GM18508 (cell line): ENCODE measurements around the gene TARDBP.
"Not testable (repeated sequence)": the region's sequence is repeated elsewhere in the genome, so short reads cannot be mapped to it uniquely, and the experiment has no call there.

Source experiments
- ATAC-seq: cut with Tn5 transposase; IDR thresholded peaks from one replicate; pipeline ENCODE4 v1.9.1; 2021; ENCODE audit warnings: moderate number of reproducible peaks; ENCODE audit not compliant: insufficient read depth, unreplicated experiment

Gene TARDBP

GRCh38 chr1:11041048-11041447, 28.6 kb downstream of the TARDBP start:
- ATAC-seq = no peak

GRCh38 chr1:11042065-11042464, 29.6 kb downstream of the TARDBP start:
- no peak for ATAC-seq

GRCh38 chr1:11042995-11043874, 30.8 kb downstream of the TARDBP start:
- ATAC-seq = no peak

DNA sequence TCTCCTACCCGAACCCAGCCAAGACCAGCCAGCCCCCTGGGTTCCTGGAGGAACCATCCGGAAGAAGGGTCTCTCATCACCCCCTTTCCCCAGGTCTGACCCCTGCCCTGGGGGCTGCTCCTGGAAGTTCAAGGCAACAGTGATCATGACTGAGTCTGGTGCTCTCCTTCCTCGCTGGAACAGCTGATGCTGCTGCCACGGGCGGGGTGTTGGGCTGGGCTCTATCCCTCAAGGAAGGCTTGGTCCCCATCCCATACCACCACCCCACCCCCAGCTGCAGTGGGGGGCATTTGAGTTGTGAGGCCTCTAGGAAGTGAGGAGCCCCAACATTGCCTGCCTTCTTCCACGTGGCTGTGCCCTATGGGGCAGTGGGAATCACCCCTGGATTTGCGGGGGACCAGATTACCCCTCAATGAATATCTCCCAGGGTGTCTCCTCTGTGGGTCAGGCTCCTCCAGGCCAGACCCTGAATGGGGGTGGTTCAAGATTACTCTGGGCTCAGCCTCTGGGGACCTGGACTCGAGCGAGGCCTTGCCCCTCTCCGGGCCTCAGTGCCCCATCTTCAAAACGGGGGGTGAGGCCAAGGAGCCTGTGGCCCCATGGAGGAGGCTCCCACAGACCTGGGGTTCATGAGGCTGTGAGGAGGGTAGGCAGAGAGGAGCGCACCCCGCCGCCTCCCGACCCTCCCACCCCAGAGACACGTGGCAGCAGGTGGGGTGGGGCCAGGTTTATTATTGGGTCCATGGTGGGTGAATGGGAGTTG, 31.8 kb downstream of the TARDBP start:
- no peak for ATAC-seq

DNA sequence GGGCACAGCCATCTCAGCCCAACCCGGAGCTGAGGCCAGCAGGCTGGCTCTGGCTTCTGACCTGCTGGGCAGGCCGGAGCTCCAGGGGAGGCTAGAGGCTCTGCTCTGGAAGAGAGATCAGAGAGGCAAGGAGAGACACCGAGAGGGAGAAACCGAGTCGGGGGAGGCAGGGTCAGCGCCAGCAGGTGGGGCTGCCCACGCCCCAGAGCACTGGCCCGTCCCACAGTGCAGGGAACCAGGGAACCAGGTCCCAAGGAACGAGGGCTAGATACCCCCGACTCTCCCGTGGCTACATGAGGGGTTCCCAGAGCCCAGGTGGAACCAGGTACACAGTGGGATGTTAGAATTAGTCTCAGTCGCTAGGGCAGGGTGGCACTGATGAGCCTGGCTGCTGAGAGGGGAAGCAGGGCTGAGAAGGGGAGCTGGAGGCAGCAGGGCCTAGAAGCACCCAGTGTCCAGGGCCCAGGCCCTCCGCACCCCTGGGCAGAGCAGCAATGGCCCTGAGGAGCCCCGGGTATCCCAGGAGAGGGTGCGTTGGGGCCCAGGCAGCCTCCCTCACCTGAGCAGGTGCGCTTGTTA, 32.5 kb downstream of the TARDBP start:
- no peak for ATAC-seq

GRCh38 chr1:11045428-11046269, 33.2 kb downstream of the TARDBP start:
- ATAC-seq = no peak

GRCh38 chr1:11046270-11046566, 33.8 kb downstream of the TARDBP start:
- ATAC-seq = no peak

DNA sequence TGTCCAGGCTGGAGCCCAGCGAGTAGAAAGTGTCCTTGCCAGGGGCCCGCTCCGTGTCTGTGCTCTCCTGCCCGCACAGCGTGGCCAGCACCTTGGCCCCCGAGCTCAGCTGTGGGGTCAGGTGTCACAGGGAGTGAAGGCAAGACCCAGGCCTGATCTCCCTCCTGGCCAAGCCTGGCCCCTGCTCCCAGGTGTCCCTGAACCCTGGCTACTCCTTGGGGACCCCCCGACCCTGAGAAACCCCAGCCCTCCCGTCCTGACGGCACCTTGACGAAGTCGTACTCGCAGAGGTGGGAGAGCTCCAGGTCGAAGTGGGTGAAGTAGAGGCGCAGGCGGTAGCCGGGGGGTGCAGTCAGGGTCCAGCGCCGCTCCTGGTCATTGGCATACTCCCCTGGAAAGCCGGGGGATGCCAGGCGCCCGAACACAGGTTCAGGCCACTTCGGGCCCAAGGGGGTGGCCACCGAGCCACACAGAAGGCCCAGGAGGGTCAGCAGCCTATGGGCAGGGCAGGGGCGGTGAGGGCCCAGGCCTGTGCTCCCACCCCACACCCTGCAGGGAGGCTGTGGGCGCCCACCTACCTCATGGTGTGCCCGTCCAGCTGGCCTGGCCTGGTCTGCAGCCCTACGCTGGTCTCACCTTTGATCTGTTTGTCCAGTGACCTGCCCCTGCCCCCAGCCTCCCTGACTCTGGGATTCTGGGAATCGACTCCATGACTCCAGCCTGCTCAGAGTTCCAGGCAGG, 34.3 kb downstream of the TARDBP start, which contains the start of gene MASP2:
Gene MASP2, minus strand, starts transcription at position 615 of the 741 bp plus-strand sequence. Its CDS starts 32 bp downstream, at position 583.
- no peak for ATAC-seq

DNA sequence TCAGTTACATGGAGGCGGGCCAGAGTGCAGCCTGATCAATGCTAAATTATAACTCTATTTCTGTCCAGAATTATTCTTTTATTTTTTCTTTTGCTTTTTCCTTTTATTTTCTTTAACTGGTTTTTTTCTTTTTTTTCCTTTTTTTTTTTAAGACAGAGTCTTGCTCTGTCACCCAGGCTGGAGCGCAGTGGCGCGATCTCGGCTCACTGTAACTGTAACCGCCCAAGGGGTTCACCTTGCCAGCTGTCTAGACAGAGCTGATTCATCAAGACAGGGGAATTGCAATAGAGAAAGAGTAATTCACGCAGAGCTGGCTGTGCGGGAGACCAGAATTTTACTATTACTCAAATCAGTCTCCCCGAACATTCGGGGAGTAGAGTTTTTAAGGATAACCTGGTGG, 38.7 kb downstream of the TARDBP start:
- not testable (repeated sequence) for ATAC-seq

GRCh38 chr1:11051781-11052511, 39.5 kb downstream of the TARDBP start:
- no peak for ATAC-seq

DNA sequence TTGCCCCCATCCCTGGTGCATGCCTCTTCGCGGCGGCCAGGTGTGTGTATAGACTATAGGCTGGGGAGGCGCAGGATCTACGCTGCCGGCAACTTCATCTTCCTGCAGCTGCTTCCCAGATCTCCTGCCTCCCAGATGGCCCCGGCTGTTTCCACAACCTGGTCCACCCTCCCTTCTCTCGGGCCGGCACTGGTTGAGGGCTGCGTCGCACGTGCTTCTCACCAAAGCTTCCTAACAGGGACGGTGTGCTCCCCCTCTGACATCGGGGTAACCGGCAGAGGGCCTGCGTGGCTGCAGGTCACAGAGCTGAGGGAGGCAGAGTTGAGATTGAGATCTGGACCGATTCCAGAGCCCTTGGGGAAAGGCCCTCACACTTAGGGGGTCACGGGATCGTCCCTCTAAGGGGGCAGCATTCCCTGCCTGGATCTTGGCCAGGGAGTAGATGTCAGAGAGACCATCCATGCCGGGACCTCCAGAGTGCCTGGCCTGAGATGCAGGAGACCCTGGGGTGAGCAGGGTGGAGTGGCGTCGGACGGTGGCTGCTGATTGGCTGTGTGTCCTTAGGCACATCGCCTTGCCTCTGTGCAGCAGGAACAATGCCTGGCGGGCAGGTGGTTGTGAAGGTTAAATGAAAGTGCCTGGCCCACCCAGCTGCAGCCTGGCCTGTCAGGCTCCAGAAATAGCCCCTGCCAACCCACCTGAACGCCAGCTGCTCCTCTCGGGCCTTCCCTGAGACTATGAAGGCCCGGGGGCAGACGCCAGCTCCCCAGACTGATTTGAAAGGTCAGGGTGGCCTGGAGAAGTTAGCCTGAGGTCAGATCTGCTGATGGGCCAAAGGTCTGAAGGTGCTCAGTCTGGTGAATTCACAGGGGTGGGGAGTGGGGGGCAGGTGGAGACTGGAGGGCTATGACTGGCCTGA, 40.6 kb downstream of the TARDBP start:
- no peak for ATAC-seq

DNA sequence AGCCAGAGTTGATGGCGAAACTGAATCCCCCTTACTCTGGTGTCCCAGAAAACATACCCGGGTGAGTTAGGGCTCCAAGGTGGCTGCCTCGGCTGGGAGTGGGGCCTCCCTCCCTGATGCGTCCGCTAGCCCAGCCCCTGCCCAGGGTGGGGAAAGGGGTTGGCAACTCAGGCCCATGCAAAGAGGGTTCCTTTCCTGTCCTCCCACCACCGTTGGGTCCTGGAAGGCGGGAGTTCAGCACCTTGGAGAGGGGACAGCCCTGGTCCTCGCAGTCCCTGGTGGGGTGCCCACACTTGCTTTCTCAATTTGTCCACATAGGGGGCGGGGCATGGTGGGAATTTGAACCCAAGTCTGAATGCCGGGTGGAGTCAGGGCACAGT, 41.3 kb downstream of the TARDBP start:
- no peak for ATAC-seq

GRCh38 chr1:11054181-11054580, 41.7 kb downstream of the TARDBP start:
- no peak for ATAC-seq

GRCh38 chr1:11054666-11055065, 42.2 kb downstream of the TARDBP start:
- no peak for ATAC-seq

DNA sequence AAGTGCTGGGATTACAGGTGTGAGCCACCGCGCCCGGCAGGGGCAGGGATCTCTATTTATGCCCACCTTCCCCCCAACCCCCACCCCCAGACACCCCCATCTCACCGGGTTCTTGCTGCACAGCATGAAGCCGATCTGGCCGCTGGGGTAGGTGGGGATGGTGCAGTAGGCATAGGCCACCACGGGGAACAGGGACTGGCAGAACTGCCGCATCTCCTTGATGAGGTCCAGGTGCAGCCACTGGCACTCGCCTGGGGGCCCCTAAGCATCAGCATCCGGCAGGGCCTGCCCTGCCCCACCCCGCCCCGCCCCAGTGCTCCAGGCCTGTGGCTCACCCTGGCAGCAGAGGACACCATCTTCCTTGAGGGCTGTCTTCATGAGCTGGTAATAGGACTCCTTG, 43.2 kb downstream of the TARDBP start:
- no peak for ATAC-seq

GRCh38 chr1:11056504-11056903, 44.0 kb downstream of the TARDBP start:
- ATAC-seq = no peak

- no peak for ATAC-seq
Observed at GRCh38 chr1:11057477-11057876, 45.0 kb downstream of the TARDBP start.

DNA sequence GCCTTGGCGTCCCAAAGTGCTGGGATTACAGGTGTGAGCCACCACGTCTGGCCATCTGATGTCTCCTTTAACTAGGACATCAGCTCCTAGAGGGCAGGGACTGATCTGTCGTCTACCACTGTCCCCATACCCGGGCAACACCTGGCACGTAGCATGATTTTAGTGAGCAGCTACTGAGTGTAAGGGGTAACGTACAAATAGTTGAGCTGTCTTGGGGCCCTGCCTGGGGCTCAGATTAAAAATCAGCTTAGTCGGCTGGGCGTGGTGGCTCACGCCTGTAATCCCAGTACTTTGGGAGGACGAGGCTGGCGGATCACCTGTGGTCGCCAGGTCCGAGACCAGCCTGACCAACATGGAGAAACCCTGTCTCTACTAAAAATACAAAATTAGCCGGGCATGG, 45.6 kb downstream of the TARDBP start:
- ATAC-seq = no peak
